ENCODE results near the gene NLRP3.

The NLRP3 gene

GRCh38 chr1:247437551-247438505, 21.9 kb downstream of the NLRP3 start:
- DNase-seq (ENCODE audit: low spot score) = no peak

GRCh38 chr1:247440001-247440620, 24.1 kb downstream of the NLRP3 start:
- no peak for DNase-seq (ENCODE audit: low spot score)

GRCh38 chr1:247441606-247442005, 25.6 kb downstream of the NLRP3 start:
- DNase-seq (ENCODE audit: low spot score) = no peak

GRCh38 chr1:247442164-247442563, 26.2 kb downstream of the NLRP3 start:
- no peak for DNase-seq (ENCODE audit: low spot score)

- peak; percentile 84 for DNase-seq (ENCODE audit: low spot score)
Measured at GRCh38 chr1:247443641-247444040, 27.7 kb downstream of the NLRP3 start.

GRCh38 chr1:247444571-247444970, 28.6 kb downstream of the NLRP3 start:
- DNase-seq (ENCODE audit: low spot score) = no peak

GRCh38 chr1:247445526-247446356, 29.8 kb downstream of the NLRP3 start:
- DNase-seq (ENCODE audit: low spot score) = no peak

GRCh38 chr1:247447162-247447909, 31.4 kb downstream of the NLRP3 start:
- no peak for DNase-seq (ENCODE audit: low spot score)

- peak; percentile 81 for DNase-seq (ENCODE audit: low spot score)
Measured at GRCh38 chr1:247448107-247448791, 32.3 kb downstream of the NLRP3 start.

GRCh38 chr1:247451388-247452010, 35.5 kb downstream of the NLRP3 start:
- no peak for DNase-seq (ENCODE audit: low spot score)

- DNase-seq (ENCODE audit: low spot score) = peak; percentile 25
Measured at GRCh38 chr1:247452447-247453039, 36.6 kb downstream of the NLRP3 start.

- DNase-seq (ENCODE audit: low spot score) = no peak
Measured at GRCh38 chr1:247453245-247453644, 37.3 kb downstream of the NLRP3 start.

GRCh38 chr1:247453997-247454396, 38.0 kb downstream of the NLRP3 start:
- DNase-seq (ENCODE audit: low spot score) = no peak

- DNase-seq (ENCODE audit: low spot score) = no peak
Measured at GRCh38 chr1:247456021-247456420, 40.0 kb downstream of the NLRP3 start.

GRCh38 chr1:247456914-247457639, 41.1 kb downstream of the NLRP3 start:
- DNase-seq (ENCODE audit: low spot score) = no peak

- no peak for DNase-seq (ENCODE audit: low spot score)
Measured at GRCh38 chr1:247459507-247459906, 43.5 kb downstream of the NLRP3 start.

GRCh38 chr1:247465796-247466195, 49.8 kb downstream of the NLRP3 start:
- DNase-seq (ENCODE audit: low spot score) = no peak

GRCh38 chr1:247467129-247467528, 51.2 kb downstream of the NLRP3 start:
- DNase-seq (ENCODE audit: low spot score) = no peak

Data from SK-N-DZ (cell line).